ENCODE results near the gene NCAM2.

DNA sequence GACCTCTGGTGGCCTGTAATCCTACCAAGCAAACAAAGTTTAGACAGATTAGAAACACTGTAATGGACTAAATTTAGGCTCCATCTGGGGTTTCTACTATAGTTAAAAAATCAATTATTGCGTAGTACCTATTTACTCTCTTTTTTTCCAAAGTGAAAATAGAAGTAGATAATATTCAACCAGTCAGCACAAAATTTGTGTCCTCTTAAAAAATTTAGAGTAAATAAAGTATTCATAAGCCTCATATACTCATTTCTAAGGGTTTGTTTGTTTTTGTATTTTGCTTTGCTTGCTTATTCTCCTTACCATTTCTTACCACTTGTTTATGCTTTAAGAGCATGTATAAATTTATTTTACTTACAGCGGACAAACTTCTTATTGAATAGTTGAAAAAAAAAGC is 54.5 kb downstream of the NCAM2 start:
- TF ChIP-seq CTCF (IDR thresholded peaks at IDR 0.05; ENCODE audit: low read length), result no peak
- no peak for TF ChIP-seq EZH2 (IDR thresholded peaks at IDR 0.05; ENCODE audit: borderline replicate concordance, low read length)

Data from OCI-LY1 (cell line).